GM18520 (cell line): ENCODE measurements around the gene SPEF1.

Source experiments
- ATAC-seq: cut with Tn5 transposase; IDR thresholded peaks from one replicate; pipeline ENCODE4 v1.9.1; 2021; ENCODE audit not compliant: unreplicated experiment

Gene SPEF1

GRCh38 chr20:3732327-3733118 is 48.7 kb downstream of the SPEF1 start, which contains the start of gene HSPA12B:
Gene HSPA12B, plus strand, starts transcription at chr20:3732685. Its CDS starts 5,990 bp downstream, at chr20:3738675.
- ATAC-seq = no peak

- no peak for ATAC-seq
Measured at GRCh38 chr20:3731944-3732326, 49.3 kb downstream of the SPEF1 start.

- ATAC-seq = no peak
Measured at GRCh38 chr20:3730803-3731672, 50.2 kb downstream of the SPEF1 start.

- ATAC-seq = no peak
Measured at GRCh38 chr20:3729811-3730540, 51.3 kb downstream of the SPEF1 start.

GRCh38 chr20:3729378-3729777 is 51.9 kb downstream of the SPEF1 start:
- no peak for ATAC-seq

- no peak for ATAC-seq
Measured at GRCh38 chr20:3728876-3729275, 52.4 kb downstream of the SPEF1 start.

GRCh38 chr20:3728354-3728753 is 52.9 kb downstream of the SPEF1 start:
- ATAC-seq = no peak
